ENCODE measurements around the gene HPD.
"Not testable (repeated sequence)": the region's sequence is repeated elsewhere in the genome, so short reads cannot be mapped to it uniquely, and the experiment has no call there.

HPD gene

DNA sequence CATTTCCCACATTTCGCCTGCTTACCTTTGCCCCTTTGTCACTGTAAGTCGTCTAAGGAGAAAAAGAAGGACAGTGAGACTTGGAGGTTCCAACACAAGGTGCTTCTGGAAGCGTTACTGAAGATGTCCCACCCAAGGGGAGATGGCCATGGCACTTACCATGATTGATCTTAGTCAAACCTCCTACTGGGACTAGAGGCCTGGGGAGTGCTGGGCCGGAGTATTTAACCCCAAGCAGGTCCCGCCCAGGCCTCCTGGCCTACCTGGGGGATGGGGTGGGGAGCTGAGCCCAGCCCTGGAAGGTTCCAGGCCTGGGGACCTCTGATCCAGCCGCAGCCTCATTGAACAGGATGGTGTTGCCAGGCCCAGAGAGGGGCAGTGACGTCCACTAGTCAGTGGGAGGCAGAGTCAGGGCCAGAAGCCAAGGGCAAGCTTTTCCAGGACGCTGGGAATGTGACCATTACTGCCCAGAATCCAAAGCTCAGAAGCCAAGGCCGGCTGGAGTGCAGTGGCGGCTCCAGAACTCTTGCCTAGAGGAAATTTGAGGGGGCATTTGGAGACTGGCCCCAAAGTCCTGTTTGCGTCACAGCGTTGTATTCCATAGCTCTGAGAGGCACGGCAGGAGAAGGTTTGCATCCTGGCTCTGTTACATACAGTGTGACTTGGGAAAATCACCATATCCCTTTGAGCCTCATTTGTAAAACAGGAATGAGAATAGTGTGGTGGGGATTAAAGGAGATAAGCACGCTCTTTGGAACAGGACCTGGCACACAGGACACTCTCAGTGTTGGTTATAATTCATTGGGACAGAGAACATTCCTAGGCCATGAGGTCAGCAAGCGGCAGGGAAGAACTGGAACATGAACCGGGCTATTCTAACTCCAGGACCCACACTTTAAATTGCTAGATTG, at the start of gene HPD:
HPD (minus strand) TSS at position 198 of the 911 bp plus-strand sequence; CDS start at position 162, 36 bp downstream.
- DNase-seq = no peak

DNA sequence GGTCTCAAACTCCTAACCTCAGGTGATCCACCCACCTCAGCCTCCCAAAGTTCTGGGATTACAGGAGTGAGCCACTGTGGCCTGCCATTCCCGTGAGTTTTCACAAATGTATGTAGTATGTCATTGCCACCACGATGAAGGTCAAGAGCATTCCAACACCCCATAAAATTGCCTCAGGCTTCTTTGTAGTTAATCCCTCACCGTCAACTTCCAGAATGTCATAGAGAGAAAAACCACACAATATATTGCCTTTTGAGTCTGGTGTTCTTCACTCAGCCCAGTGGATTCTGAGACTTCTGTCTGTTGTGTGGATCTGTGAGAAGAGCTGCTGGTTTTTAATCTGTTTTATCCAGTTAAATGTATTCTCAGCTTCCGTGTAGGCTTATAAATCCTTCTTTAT, 47.1 kb upstream of the HPD start:
- DNase-seq = no peak

DNA sequence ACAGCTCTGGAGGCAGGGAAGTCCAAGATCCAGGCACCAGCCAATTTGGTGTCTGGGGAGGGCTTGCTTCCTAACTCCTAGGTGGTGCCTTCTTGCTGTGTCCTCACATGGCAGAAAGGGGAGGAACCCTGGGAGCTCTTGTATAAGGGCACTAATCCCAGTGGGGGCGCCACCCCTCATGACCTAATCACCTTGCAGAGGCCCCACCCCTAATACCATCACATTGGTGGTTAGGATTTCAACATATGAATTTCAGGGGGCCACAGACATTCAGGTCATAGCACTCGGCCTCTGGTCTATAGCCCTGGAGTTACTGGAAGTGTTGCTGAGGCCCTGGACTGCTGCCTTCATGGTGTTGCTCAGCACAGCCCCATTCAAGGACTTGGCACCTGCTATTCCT, 44.5 kb upstream of the HPD start:
- no peak for DNase-seq

DNA sequence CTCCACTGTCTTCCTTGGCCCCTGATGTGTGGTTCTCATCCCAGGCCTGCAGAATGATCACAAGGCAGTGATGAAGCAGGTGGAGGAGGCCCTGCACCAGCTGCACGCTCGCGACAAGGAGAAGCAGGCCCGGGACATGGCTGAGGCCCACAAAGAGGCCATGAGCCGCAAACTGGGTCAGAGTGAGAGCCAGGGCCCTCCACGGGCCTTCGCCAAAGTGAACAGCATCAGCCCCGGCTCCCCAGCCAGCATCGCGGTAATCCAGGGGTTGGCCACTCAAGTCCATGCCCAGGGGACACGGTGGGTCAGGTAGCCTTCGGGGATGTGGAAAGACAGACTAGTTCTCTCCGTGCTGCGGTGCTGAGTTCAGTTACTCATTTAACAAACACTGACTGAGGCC, 40.9 kb upstream of the HPD start:
- DNase-seq = no peak

DNA sequence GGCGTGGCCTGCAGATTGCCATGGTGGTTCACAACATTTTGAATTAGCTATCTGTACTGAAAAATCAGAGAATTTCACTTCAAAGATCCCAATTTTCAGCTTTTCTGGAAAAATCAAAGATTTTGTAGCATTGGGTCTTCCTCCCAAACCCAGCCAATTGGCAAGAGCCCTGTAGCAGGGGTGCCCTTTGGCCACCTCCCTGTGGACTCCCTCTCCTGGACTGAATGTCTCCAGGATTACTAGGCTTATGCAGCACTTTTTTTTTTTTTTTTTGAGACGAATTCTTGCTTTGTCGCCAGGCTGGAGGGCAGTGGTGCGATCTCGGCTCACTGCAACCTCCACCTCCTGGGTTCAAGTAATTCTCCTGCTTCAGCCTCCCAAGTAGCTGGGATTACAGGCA, 39.6 kb upstream of the HPD start:
- DNase-seq = no peak

DNA sequence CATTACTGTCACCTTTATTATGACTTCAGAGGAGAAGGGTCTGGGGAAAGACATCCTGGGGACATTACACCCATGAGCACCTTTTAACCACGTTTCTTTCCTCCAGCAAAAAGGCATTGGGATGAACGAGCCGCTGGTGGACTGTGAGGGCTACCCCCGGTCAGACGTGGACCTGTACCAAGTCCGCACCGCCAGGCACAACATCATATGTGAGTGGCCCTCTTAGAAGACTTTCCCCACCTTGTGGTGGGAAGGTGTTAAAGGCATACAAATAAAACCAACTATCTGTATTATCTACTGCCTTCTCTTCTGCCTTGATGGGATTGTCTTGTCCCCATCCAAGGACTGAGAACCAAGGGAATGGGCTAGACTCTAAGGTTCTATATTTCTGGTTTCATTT, 36.0 kb upstream of the HPD start:
- DNase-seq = peak; percentile 20 to 33

DNA sequence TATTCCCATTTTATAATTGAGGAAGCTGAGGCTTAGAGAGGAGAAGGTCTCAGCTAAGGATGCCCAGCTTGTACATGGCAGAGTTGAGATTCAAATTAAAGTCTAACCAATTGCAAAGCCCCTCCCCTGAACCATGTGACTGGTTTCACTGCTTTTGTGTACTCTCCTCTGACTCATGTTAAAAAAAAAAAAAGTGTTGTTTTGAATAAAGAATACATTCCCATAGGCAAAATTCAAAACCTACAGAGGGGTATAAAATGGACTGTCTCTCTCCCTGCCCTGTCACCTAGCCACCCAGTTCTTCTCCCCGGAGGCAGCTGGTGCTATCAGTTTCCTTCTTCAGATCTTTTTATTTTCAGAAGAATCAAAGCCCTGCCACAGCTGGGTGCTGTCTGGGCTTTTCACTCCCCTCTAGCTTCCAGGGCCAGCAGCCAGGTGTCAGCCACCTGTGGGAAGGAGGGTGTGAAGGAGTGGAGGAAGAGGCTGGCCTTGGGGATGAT, 35.4 kb upstream of the HPD start:
- DNase-seq = peak in 1 of 2 experiments; percentile 2

DNA sequence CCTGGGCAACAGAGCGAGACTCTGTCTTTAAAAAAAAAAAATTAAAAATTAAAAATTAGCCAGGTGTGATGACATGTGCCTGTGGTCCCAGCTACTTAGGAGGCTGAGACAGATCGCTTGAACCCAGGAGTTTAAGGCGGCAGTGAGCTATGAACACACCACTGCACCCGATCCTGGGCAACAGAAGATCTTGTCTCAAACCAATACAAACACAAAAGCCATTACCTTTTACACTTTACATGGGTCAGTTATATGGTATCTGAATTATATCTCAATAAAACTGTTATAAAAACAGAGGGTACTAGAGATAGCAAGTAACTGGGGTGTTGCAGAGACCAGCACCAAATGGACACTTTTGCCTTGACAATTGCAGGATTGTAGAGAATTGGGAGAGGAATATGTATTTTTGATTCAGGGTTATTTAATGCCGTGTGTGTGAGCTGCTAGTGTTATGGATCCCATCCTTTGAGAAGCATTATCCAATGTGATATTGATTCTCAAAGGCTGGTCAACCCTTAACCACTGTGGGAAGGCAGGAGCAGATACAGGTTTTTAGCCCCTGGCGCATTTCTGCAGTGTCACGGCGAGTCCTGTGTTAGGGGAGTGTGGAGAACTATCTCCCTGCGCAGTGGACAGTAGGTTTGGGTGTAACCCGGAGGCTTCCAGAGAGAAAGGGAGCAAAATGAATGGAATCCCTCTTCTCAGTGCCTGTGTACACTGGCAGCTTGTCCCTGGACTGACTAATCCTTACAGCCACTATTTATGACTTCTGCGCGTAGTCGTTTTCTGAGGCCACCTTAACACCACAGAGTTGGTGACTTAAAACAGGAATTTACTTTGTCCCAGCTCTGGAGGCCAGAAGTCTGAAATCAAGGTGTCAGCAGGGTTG, 34.3 kb upstream of the HPD start:
- no peak for DNase-seq

DNA sequence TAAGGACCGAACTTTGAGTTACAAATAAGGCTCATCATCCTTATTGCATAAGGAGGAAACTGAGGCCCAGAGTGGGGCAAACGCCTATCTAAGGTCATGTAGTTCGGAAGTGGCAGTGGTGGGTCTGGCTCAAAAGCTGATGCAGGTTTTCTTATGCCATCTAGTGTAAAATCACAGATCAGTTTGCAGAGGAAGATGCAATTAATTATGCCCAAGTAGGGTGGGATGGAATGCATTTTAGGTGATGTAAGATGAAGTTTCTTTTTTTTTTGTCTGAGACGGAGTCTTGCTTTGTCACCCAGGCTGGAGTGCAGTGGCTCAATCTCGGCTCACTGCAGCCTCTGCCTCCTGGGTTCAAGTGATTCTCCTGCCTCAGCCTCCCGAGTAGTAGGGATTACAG, 31.0 kb upstream of the HPD start:
- DNase-seq = not testable (repeated sequence)

DNA sequence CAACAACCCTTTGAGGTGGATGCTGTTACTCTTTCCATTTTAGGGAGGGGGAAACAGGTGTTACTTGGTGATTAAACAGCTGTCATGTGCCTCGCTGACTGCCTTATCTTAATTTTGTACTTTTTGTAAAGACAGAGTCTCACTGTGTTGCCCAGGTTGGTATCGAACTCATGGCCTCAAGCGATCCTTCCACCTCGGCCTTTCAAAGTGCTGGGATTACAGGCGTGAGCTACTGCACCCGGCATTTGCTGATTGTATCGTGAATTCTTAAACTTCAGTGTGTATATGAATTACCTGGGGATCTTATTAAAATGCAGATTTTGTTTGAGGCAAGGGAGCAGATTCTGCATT, 30.6 kb upstream of the HPD start:
- DNase-seq = no peak

DNA sequence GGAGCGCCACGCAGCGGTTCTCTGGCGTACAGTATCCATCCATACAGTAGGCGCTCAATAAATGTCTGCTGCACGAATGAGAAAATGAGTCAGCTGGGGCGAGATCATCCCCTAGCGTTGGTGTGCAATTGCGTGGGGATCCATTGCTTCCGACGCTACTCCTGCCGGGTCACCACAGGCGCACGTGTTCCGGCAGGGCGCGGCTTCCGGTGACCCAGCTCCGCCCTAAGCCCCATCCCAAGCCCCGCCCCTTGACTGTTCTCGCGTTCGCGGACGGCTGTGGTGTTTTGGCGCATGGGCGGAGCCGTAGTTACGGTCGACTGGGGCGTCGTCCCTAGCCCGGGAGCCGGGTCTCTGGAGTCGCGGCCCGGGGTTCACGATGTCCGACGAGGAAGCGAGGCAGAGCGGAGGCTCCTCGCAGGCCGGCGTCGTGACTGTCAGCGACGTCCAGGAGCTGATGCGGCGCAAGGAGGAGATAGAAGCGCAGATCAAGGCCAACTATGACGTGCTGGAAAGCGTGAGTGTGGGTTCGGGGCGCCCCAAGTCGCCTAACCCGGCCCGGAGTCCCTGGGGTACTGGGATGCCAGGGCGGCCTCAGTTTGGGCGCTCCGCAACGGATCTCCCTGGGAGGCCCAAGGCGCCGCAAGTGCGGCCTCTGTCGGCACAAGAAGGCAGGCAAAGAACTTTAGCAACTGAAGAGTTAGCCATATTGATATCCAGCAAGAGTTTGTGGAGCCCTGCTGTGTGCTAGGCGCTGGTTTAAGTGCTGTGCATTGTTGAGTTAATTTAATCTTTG, 30.0 kb upstream of the HPD start, which contains the start of gene PSMD9:
PSMD9 (plus strand) TSS at position 313 of the 796 bp plus-strand sequence; CDS start at position 380, 67 bp downstream.
- peak; percentile 96 to 97 for DNase-seq

DNA sequence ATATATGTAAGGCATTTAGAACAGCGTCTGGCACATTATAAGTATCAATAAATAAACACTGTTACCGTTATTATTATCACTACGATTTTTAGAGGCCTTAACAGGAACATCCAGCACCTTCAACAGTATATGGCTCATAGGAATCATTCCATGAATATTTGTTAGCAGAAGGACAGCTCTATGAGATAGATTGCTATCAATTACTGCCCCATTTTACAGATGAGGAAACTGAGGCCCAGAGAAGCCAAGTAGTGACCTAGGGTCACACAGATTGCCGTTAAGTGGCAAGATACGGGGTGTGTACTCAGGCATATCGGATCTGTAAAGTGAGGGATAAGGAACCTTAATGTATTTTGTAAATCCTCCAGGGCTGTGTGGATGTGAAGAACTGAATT, 29.4 kb upstream of the HPD start:
- no peak for DNase-seq

DNA sequence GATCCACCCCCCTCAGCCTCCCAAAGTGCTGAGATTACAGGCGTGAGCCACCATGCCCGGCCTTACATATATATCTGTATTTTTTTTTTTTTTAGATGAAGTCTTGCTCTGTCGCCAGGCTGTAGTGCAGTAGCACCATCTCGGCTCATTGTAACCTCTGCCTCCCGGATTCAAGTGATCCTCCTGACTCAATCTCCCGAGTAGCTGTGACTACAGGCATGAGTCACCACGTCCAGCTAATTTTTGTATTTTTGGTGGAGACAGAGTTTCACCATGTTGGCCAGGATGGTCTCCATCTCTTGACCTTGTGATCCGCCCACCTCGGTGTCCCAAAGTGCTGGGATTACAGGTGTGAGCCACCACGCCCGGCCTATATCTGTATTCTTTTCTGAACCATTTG, 26.5 kb upstream of the HPD start:
- not testable (repeated sequence) for DNase-seq

DNA sequence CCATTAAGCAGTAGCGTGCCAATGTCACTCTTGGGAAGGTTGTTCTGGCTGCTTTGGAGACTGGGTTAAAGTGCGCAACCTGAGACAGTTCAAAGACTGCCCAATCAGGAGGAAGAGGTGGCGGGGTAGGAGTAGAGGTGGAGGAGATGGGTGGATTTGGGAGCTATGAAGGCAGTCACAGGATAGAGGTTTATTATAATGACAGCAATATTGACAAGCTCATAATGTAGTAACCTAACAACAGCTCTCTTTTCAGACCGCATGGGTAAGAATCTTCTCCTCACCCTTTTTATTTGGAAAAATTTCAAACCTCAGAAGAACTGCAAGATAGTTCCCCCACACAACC, 24.6 kb upstream of the HPD start:
- no peak for DNase-seq

DNA sequence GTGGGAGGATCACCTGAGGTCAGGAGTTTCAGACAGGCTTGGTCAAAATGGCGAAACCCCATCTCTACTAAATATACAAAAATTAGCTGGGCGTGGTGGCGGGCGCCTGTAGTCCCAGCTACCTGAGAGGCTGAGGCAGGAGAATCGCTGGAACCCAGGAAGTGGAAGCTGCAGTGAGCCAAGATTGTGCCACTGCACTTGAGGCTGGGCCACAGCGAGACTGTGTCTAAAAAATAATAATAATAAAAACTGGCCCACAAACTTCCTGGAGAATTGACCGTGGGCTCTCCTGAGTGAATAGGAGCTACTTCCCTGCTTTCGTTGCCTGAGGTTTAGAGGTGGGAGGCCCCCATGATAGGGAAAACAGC, 17.4 kb upstream of the HPD start:
- not testable (repeated sequence) for DNase-seq

DNA sequence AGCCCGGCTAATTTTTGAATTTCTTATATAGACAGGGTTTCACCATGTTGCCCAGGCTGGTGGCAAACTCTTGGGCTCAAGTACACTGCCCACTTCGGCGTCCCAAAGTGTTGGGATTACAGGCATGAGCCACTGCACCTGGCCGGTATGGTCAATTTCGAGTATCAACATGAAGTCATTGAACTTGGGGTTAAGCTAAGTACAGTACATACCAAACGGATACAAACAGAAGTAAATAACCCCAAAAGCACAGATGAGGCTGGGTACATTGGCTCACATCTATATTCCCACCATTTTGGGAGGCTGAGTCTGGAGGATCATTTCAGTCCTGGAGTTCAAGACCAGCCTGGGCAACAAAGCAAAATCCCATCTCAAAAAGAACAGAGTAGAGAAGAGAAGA, 16.9 kb upstream of the HPD start:
- no peak for DNase-seq

DNA sequence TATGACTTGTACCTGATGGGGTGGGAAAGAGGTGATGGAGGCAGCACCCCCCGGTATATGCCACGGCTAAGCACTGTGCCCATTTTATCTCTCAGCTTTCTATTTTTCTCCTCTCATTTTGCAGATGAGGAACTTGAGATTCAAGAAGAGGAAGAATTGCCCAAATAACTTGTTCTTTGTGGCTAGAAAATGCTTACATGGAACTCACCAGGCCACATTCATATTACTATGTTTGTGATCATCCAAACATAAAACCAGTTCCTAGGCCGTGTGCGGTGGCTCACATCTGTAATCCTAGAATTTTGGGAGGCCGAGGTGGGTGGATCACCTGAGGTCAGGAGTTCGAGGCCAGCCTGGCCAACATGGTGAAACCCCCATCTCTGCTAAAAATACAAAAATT, 15.4 kb upstream of the HPD start:
- no peak for DNase-seq

DNA sequence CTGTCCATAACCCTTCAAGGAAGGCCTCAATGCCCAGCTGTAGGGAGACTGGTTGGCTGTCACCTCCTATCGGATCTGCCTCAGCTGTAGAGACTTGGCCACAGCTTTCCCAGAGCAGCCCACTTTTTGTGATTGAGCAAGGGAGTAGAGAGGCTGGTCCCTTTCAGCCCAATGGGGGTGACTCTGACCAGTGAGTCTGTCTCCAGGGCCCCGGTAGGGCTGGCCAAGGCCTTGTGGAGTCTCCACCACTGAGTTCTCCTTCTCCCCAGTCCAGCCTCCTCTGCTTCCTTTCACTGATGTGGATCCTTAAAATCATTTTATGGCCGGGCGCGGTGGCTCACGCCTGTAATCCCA, 14.5 kb upstream of the HPD start:
- no peak for DNase-seq

DNA sequence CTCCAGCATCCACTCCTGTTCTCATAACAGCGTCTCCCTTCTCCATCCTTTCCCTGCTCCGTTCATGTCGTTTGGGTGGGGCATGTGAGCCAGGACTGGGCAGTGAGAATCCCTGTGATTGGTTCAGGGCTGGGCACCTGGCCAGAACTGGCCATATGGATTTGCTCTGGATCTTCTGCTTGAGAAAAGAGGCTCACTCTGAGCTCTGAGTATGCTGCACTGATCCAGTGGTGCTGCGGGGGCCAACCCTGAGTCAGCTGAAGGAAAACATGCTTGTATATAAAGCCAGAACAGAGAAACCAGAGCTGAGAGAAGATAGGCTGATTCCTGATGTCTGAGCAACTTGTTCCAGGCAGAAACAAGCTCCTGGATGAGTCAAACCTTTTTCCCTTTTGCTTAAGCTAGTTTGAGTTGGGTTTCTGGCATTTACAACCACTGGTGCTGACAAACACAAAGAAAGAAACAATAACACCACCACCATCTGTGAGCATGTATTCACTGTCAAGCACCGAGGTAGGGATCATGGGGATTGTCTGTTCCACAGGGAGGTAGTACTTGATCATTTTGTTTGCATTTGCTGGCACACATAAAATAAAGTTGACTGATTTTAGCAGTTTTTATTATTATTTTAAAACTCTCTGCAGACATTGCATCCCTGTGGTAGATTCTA, 14.0 kb upstream of the HPD start:
- no peak for DNase-seq

DNA sequence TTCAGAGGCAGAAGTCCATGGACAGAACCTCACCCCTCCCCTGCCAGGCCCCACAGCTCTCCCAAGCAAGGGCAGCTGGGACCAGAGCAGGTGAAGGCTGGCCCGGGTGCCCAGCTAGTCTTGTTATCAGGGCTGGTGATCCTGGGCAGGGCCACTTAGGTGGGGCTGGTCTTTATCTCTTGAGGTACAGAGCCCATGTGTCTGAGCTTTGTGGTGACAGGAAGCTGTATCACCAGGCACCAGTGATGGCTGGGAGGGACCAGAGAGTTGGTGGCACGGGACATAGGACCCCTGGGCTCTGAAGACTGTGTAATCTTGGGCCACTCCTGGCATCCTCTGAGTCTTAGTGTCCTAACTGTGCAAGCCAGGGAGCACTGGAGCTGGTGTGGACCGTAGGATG, 12.8 kb upstream of the HPD start:
- no peak for DNase-seq

DNA sequence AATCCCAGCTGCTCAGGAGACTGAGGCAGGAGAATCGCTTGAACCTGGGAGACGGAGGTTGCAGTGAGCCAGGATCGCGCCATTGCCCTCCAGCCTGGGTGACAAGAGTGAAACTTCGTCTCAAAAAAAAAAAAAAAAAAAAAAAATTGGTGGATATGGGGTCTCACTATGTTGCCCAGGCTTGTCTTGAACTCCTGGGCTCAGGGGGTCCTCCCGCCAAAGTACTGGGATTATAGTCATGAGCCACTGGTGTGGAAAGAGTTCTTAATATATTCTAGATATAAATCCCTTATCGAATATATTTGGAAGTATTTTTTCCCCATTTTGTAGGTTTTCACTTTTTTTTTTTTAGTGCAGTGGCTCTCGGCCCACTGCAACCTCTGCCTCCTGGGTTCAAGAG, 10.6 kb upstream of the HPD start:
- not testable (repeated sequence) for DNase-seq

DNA sequence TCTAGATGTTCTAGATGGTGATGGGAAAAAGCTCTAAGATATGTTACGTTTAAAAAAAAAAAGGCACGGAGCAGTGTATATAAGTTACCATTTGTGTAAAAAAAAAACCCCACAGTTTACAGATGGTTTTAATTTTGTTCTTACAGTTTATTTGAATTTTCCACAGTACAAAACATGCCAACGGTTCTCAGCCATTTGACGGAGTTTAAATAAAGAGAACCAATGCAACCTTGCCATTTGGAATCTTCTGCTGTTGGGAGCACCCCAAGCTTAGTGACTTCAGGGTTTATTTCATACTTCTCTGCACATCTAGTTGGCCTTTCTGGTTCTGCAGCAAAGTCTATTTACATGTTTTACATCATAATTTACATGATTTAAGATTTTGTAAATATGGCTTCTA, 7.7 kb upstream of the HPD start:
- no peak for DNase-seq
